Glomerular visceral epithelial cell (primary cell): ENCODE data around the gene TMEM245.
"Not testable (repeated sequence)": the region's sequence is repeated elsewhere in the genome, so short reads cannot be mapped to it uniquely, and the experiment has no call there.

Source experiments
- DNase-seq: peaks from one replicate; pipeline ENCODE4 v3.0.0-alpha.2; 2016; ENCODE audit errors: extremely low spot score

The TMEM245 gene

DNA sequence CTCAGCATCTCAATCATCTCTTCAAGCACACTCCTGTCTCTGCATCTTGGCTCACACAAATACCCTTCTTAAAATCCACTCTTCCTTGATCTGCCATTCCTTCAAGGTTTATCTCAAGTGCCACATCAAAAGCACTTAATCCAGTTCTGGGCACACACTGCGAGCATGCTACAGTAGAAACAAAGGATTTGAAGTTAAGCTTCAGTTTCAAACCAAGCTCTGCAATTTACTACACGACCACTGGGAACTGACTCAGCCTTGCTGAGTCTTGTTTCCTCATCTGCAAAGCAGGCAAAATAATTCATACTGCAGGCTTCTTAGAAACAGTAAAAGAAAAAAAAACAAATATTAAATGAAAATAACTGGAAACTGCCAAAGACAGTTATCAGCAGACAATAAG, 56.0 kb downstream of the TMEM245 start:
- DNase-seq: peak; percentile 4

DNA sequence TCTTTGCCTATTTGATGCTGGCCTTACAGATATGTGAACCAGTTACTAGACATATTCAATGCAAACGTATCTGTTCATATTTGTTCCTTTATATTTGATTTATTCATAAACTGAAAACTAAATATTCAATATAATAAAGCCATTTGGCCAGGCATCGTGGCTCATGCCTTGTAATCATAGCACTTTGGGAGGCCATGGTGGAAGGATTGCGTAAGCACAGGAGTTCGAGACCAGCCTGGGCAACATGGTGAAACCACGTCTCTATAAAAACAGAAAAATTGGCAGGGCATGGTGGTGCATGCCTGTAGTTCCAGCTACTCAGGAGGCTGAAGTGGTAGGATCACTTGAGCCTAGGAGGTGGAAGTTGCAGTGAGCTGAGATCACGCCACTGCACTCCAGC, 57.2 kb downstream of the TMEM245 start:
- DNase-seq: no peak

- DNase-seq: no peak
Measured at GRCh38 chr9:109060191-109060590, 59.6 kb downstream of the TMEM245 start.

DNA sequence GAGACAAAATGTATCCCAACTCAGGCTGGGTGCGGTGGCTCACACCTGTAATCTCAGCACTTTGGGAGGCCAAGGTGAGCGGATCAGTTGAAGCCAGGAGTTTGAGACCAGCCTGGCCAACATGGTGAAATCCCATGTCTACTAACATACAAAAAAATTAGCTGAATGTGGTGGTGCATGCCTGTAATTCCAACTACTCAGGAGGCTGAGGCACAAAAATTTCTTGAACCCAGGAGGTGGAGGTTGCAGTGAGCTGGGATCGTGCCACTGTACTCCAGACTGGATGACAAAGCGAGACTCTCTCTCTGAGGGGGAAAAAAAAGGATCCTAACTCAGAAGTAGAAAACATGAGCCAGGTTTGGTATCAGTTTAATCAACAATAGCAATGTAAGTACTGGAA, 66.6 kb downstream of the TMEM245 start:
- DNase-seq: not testable (repeated sequence)

DNA sequence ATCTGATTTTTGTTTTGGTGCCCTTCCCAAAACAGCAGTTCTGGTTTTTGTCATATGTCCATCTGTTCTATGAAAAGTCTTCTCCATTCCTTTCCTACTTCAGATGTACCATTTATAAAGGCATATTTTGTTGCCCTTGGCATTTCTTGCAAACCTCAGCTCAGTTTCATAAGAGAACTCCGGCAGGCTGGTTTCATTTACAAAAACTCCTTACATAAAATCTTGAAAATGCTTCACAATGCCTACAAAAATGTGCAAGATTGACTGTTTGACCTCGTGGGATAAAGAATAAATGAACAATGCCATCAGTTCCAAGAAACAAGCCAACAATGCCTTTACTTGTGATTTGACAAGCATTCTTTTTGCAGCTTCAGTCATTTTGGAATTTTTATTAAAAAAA, 67.3 kb downstream of the TMEM245 start:
- no peak for DNase-seq

GRCh38 chr9:109051733-109052132, 68.0 kb downstream of the TMEM245 start:
- DNase-seq: no peak

DNA sequence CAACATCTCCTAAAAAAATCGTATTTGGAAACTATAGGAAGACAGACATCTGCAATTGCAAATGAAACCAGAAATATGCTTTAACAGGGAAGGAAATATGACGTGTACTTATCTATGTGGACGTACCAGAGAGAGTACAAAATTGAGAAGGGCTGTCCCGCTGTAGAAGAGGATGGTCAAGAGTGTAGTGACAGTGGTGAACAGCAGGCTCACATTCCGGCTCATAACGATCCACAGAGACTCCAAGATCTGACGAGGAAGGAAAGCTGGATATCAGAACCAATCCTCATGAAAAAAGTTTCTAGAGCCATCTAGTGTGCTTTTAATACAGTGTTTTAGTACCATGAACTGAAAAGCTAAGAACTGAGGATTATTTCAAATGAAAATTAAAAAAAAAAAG, 69.3 kb downstream of the TMEM245 start:
- DNase-seq: no peak

DNA sequence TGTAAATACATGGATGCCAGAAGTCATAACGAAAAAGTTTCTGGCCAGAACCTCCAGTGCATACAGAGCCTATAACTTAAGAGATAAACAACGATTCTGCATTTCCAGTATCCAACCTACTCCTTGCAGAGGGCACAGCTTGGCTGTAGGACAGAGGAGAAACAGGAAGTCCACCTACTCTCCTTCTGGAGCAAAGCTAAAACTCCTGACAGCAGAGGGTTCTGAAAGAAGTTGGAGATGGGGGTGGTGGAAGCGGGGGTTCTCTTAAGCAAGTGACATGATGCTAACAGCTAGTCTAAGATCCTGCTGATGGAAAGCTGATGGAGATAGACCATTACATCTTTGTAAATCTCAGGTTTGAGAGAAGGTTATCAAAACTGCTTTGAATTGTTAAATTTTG, 70.9 kb downstream of the TMEM245 start:
- no peak for DNase-seq

GRCh38 chr9:109047259-109047658, 72.5 kb downstream of the TMEM245 start:
- no peak for DNase-seq

DNA sequence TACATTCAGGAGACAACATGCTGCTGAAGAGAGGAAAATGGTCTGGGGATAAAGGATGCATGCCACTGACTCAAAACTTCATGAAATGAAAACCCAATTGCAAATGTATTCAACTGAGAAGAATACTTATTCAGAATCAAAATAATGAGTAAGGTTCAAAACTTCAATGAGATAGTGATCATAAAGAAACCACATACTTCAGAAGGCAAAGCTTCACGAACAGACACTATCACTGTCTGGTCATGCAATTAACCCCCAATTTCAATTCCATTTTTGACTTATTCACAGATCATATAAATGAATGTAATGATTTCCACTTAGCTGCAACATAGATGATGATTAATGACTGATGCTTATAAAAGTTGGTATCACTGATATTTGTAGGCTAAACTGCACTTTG, 73.4 kb downstream of the TMEM245 start:
- DNase-seq: no peak

GRCh38 chr9:109043578-109043977, 76.2 kb downstream of the TMEM245 start:
- DNase-seq: no peak

DNA sequence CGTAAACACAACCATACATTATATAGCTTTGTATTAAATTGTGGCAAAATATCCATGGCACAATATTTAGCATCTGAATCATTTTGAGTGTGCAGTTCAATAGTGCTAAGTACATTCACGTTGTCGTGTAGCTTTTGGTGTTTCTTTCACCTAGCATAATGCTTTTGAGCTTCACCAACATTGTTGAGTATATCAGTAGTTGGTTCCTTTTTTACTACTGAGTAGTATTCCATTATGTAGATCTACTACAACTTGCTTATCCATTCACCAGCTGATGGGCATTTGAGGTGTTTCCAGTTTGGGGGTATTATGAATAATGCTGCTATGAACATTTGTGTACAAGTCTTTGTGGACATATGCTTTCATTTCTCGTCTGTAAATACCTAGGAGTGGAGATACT, 79.2 kb downstream of the TMEM245 start:
- no peak for DNase-seq

DNA sequence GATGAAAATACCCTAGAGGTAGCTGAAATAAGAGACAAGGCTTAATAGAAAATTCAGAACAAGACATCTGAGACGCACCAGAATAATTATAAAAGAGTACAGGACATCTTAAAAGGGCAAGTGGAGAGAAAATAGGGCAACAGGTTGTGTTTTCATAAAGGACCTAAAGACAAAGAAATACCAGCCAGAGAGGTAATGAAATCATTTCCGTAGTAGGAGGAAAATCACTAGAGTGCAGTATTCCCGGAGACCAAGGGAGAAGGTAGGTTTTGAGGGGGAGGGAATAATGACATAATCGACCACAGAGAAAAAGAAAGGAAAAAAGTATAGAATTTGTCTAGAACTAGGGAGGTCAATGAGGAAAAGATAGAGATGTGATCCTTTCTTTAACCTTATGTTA, 80.2 kb downstream of the TMEM245 start:
- peak; percentile 38 for DNase-seq

DNA sequence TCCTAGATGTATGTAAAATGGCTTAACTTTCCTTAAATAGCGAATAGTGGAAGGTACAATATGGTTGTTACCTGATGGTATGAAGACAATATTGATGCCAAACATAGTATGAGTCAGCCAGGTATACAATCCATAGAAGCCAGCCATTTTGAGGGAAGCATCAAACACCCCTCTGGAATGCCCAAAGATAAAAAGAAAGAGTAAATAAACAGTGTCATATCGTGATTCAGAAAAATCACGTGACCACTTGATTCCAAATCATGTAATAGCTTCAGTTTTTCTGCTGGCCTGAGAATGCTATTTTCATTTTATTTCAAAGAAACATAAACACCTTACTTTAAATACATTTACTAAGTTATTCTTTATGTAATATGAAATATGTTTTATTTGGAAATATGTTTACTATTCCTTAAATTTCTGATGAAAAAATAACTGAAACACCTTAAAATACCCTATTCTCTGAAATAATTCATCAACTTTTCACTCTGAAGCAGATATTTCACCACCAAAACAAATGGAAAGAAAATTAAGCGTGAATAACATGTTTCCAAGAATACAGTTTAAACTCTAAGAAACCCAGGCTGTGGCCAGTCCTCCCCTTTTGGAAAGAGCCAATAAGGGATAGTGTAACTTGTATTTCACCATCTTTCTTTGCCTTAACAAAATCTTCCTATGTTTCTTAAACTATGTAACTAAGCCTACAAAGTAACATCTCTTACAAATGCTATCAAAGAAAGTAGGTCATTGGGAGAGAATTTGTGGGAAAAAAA, 81.6 kb downstream of the TMEM245 start:
- DNase-seq: no peak

GRCh38 chr9:109036744-109037680, 82.7 kb downstream of the TMEM245 start:
- DNase-seq: no peak

GRCh38 chr9:109035684-109036423, 83.9 kb downstream of the TMEM245 start:
- DNase-seq: peak; percentile 79

DNA sequence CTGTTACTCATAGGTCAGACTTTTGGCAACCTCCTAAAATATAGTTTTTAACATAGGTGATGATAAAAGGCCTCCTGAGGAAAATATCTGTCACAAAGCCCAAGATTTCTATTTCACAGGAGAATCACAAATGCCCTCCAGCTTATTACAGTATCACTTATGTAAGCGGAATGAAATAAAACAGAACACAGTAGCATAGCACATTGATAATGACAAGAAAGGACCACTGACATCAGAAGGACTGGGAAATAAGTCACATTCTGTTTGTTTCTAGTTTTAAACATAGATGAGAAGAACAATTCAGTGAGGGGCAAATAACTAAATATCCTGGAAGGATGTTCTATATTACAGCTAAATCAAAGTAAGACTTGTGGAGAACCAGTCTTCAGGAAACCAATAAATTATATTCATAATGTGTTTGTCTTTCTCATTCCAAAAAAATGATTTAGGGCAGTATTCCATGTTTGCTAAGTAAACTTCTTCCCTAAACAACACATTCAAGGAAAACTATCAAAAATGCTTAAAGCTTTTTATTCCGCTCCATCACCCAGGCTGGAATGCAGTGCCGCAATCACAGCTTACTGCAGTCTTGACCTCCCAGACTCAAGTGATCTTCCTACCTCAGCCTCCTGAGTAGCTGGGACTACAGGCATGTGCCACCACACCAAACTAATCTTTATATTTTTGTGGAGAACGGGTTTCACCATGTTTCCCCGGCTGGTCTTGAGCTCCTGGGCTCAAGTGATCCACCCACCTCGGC, 85.6 kb downstream of the TMEM245 start:
- no peak for DNase-seq

DNA sequence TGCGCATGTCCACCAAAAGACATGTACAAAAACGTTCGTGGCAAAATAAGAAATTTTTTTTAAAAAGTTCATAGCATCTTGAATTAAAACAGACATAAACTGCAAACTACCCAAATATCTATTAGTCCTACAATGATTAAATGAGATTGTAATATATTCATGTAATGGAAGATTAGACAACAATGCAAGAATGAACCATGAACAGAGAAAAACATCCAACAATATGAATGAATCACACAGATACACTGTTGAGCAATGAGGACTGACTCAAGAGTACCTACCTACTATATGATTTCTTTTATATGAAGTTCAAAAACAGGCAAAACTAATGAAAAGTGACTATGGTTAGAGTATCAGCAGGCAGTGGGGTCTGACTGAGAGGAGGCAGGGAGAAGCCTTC, 88.5 kb downstream of the TMEM245 start:
- DNase-seq: no peak

GRCh38 chr9:109030426-109030825, 89.3 kb downstream of the TMEM245 start:
- no peak for DNase-seq

GRCh38 chr9:109028457-109028856, 91.3 kb downstream of the TMEM245 start:
- no peak for DNase-seq

GRCh38 chr9:109027176-109027575, 92.6 kb downstream of the TMEM245 start:
- DNase-seq: no peak

GRCh38 chr9:109026306-109026705, 93.4 kb downstream of the TMEM245 start:
- DNase-seq: no peak
